HG03558 (cell line): ENCODE data around the gene SHCBP1L.
"Not testable (repeated sequence)": the region's sequence is repeated elsewhere in the genome, so short reads cannot be mapped to it uniquely, and the experiment has no call there.

Experiments
- ATAC-seq: cut with Tn5 transposase; IDR thresholded peaks from one replicate; pipeline ENCODE4 v1.9.1; 2021; ENCODE audit warnings: moderate number of reproducible peaks; ENCODE audit not compliant: unreplicated experiment; ENCODE audit errors: extremely low read depth

SHCBP1L gene

DNA sequence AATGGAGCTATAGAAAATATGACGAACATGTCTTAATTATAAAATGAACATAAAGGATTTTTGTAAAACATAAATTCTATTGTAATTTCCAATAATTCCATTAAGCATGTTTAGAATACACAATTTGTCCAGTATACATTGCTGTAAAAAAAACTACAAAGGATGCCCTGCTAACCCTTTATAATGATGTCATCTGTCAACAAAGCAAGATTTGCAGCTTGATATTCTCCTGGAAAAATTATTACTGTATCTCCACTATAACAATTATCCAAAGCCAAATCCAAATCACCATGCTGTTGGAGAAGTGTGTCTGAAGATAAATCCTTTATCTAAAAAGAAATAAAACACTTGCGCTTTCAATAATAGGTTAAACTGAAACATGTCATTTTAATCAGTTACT is 47.6 kb downstream of the SHCBP1L start:
- no peak for ATAC-seq

DNA sequence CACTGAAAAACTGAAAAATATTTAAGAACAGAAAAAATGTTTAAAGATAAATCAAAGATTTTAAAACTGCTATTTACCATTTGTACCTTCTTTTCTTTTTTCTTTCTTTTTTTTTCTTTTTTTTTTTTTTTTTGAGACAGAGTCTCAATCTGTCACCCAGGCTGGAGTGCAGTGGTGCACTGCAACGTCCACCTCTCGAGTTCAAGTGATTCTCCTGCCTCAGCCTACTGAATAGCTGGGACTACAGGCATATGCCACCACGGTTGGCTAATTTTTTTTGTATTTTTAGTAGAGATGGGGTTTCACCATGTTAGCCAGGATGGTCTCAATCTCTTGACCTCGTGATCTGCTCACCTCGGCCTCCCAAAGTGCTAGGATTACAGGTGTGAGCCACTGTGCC is 51.0 kb downstream of the SHCBP1L start:
- ATAC-seq: not testable (repeated sequence)

DNA sequence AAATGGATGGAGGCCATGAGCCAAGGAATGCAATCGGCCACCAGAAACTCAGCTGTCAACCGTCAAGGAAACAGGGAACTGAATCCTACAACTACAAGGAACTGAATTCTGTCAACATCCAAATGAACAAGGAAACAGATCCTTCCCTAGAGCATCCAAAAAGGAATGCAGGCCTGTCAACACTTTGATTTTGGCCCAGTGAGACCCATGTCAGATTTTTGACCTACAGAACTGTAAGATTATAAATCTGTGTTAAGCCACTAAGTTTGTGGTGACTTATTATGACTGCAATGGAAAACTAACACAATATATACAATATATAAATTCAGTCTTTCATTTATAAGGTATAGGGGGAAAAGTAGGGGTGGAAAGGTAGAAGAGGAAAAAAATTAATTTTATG is 55.3 kb downstream of the SHCBP1L start:
- no peak for ATAC-seq

DNA sequence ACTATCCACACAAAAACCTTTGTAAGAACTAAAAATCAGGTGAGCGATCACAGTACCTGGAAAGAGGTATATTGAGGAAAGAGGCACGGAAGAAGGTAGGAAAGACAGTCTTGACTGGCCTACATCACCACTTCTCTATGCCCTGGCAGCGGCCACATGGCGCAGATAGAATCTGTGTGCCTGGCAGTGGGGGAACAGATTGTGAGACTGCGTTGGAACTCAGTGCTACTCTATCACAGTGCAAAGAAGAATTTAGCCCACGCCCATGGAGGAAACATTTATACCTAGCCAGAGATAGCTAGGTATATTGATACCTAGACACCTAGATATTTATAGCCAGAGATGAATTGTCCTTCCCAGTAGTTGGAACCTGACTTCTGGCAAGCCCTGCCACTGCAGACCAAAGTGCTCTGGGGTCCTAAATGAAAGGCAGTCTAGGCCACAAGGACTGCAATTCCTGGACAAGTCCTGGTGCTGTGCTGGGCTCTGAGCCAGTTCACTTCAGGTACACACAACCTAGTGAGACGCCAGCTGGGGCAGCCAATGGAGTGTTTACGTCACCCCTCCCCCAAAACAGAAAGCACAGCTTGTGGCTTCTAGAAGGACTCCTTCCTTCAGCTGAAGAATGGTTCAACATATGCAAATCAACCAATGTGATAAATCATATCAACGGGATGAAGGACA is 61.9 kb downstream of the SHCBP1L start:
- ATAC-seq: no peak

DNA sequence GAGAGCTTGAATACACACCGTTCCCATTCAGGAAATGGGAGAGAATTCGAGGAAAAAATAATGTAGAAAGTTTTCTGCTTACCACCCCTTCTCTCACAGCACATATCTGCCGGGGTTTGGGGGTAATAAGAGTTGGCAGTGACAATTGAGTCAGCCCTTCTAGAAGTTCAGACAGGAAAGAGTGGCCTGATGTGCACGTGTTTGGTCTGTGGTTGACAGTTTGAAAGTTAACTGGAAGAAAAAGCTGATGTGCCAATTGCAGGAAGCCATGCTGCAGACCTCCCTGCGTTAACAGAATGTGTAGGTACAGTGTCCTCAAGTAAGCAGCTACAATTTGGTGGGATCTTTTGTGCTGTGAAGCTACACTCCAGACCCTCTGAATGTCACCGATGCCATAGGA is 63.0 kb downstream of the SHCBP1L start:
- ATAC-seq: no peak

DNA sequence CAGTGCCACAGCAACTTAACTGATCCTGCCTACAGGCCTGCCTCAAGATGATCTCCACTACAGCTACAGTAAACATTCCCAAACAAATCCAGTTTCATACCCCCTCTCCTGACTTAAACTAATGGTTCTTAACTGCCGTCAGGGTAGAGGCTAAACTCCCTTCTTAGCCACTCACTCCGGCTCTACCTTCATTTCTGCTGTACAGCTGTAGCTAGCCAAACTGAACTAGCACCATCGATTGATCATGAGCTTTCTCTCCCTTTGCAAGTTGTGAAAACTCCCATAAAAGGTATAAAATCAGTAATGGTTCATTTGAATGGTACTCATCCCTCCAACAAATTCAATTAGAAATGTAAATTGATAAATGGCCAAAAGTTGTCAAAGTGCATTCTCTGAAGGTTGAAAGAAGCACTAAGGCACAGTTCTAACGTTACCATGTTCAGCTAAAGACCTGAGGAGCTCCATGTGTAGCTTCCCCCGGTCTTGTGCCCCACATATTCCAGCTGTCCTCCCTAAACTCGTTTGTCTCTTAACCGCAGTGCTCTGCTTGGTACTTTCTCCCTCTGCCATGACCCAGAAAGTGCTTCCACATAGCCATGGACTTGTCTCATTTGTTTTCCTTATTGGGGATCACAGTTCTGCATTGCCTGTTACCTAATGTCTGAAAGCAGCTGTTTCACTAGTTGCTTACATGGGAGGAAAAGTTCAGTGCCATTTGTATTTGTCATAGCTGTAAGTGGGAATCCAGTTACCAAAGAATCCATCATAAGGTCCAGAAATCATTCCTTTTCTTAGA is 64.0 kb downstream of the SHCBP1L start:
- ATAC-seq: no peak

DNA sequence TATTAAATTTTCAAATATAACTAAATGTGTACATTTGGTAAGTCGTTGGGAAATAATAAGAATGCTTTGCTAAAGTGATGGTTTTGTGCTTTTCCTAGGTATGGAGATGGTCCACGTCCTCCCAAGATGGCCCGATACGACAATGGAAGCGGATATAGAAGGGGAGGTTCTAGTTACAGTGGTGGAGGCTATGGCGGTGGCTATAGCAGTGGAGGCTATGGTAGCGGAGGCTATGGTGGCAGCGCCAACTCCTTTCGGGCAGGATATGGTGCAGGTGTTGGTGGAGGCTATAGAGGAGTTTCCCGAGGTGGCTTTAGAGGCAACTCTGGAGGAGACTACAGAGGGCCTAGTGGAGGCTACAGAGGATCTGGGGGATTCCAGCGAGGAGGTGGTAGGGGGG is 66.0 kb downstream of the SHCBP1L start:
- no peak for ATAC-seq

DNA sequence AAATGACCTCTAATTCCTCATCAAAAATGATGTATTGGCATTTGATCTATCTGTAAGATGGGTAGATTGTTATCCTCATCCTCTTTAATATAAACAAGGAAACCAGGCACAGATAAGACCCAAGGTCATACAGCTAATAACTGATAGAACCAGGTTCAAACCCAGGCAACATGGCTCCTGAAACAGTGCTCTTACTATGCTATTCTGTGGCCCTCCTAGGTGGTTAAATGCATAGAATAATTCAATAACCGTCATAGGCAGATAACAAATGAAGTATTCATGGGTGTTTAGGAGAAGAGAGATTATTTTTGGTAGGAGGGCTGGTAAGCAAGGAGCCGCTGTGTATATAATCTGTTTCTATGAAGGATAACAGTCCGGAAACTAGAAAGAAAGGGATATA is 67.4 kb downstream of the SHCBP1L start:
- ATAC-seq: no peak

DNA sequence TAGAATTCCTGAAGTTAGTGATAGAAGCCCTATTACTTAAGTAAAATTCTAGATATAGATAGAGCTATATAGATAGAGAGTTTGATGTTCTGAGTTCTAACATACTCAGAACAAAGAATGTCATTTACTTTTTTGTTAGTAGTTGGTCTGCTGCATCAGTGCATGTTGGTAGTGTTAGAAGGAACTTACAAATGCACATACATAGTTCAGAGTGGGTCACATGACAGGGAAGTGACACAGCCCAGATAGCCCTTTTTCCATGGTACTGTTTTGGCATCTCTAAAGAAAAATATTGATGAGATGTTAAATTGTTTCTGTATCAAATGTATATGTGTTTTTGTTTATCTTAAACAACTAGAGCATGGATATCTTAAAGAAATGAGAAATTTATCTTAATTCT is 68.1 kb downstream of the SHCBP1L start:
- no peak for ATAC-seq

DNA sequence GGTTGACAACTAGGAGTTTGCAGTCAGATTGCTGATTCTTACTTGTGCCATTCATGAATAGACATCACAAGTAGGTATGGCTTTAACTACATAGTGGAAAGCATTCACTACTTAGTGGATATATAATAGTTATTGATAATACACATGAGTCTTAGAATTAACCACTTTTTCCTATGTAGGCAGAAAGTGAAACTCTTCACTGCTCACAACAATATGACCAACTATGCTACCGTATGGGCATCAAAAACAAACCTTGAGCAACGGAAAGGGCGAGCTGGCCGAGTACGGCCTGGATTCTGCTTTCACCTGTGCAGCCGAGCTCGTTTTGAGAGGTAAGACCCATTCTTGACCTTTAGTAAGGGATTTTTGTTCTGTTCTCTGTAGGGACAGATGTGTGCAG is 75.1 kb downstream of the SHCBP1L start:
- no peak for ATAC-seq

DNA sequence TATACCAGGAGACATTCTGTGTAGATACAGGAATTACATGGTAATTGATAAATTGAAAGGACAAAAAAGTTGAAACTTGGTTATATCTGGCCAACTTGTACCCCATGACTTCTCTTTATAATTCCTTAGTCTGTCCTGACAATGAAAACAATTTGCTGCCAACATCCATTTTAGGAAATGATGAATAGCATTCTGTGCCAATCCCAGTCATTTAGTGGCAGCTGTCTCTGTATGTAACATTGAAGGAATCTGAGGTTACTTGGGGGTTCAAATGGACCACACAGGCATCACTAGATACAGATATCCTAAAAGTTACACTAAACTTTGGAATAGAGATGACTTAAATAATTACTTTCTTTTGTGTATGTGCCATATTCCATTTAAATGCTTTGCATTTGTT is 75.6 kb downstream of the SHCBP1L start:
- no peak for ATAC-seq

DNA sequence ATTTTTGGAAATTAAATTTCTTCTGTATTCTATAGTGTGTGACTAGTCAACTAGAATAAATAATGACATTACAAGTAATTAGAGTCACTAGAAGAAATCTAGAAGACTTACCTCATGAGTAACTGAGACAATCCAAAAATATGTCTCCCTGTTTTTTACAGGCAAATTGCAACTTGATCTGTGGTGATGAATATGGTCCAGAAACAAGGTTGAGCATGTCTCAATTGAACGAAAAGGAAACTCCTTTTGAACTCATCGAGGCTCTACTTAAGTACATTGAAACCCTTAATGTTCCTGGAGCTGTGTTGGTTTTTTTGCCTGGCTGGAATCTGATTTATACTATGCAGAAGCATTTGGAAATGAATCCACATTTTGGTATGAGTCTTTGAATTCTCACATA is 77.1 kb downstream of the SHCBP1L start:
- ATAC-seq: no peak

DNA sequence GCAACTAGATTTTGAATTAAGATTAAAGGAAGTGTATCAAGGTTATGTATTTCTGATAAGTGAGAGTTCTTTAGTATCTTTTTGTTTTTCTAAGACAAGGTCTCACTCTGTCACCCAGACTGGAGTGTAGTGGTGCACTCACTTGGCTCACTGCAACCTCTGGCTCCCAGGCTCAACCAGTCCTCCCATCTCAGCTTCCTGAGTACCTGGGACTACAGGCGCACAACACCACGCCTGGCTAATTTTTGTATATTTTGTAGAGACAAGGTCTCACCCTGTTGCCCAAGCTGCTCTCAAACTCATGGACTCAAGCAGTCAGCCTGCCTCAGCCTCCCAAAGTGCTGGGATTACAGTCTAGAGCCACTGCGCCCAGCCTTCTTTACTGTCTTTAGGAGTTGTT is 80.1 kb downstream of the SHCBP1L start:
- ATAC-seq: no peak

DNA sequence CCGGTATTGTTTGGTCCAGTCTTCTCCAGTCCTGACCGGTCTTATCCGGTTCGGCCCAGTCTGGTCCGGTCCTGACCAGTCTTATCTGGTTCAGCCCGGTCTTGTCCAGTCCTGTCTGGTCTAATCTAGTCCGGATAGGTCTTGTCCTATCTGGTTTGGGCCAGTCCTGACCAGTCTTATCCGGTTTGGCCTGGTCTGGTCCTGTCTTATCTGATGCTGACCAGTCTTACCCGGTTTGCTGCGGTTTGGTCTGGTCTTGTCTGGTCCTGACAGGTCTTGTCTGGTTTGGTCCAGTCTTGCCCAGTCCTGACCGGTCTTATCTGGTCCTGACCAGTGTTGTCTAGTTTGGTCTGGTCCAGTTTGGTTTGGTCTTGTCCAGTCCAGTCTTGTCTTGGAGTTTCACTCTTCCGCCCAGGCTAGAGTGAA is 83.7 kb downstream of the SHCBP1L start:
- ATAC-seq: no peak

DNA sequence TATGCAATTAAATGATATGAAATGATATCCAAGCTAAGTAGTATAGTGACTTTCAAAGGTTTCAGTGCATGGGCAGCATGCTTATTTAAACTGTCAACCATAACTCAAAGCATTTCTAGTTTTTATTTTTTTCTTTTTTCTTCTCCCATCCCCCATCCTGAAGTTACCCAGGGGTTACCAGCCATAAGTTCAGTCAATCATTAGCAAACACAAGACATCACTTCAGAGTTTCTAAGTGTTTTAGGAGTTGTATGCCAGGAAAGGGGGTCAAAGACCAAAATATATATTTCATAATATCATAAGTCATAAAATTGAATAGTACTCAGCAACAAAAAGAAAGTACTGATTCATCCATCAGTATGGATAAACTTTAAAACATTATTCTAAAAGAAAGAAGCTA is 85.1 kb downstream of the SHCBP1L start:
- no peak for ATAC-seq

DNA sequence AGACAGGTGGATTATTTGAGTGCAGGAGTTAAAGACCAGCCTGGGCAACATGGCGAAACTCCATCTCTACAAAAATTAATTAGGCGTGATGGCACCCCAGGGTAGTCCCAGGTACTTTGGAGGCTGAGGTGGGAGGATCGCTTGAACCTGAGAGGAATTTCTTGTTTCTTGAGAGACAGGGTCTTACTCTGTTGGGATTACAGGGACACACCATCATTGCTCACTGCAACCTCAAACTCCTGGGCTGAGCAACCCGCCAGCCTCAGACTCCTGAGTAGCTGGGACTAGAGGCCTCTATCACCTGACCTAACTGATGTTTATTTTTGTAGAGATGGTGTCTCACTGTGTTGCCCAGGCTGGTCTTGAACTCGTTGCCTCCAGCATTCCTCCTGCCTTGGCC is 89.0 kb downstream of the SHCBP1L start:
- ATAC-seq: no peak

DNA sequence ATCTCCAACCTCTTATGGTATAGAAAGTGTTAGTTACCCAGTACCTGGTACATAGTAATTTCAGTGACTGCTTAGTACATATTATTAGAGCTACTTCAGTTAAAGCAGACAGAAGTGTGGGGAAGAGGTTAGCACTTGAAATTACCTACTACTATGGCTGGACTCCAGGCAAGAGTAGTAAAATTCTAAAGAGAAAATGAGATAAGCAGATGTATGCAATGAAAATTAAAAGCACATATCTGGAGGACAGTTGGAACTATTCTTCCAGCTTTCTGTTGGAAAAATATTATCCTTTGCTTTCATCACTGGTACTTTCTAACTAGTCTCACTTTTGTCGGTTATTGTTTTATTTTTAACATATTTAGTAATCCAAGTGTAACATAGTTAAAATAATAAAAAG is 90.1 kb downstream of the SHCBP1L start:
- no peak for ATAC-seq

DNA sequence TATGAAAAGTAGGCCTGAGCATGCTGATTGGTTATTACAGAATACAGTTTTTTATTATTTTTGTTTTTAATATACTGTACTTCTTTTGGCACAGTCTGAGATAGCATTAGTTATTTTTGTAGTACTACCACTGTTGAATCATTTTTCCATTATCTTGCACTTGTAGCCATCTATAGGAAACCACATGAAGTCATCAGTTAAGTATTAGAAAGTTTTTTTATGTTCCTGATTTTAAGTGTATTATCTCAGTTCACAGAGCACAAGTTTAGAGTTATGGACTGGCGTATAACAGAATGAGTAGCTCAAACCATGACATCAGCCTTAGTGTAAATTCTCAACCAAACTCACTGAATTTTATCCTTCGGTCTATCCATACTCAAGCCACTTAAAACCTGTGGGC is 91.0 kb downstream of the SHCBP1L start:
- no peak for ATAC-seq

DNA sequence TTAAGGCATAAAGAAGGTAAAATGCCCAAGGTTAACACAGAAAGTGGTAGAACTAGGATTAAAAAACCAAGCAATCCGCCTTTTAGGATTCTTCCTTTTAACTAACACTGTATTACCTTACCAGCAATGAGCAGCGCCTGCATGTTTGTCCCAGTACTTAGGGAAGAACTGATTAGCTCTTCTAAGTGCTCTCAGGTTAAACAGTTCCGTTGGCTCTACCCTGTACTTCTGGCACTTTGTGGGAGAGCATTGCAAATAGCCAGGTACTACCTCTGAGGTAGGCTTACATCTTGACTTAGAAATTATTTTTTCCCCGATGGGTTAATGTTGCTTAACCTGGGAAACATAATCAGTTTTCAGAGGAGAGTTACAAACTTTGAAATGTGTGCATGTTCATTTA is 92.3 kb downstream of the SHCBP1L start:
- ATAC-seq: no peak

DNA sequence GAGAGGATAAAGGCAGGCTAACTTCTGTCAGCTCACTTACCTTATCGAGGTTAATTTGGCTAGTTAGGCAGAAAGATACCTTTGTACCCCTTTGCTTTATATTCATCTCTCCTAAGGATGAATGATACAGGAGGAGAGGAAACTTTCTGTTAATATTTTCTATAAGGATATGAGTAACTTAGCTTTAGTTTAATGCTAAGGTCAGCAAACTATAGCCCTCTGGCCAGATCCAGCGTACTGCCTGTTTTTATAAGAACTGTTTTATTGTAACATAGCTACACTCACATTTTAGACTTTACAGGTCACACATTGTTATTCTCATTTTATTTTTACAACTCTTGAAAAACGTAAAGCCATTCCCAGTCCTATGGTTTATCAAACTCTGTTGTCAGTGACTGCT is 95.8 kb downstream of the SHCBP1L start:
- no peak for ATAC-seq

DNA sequence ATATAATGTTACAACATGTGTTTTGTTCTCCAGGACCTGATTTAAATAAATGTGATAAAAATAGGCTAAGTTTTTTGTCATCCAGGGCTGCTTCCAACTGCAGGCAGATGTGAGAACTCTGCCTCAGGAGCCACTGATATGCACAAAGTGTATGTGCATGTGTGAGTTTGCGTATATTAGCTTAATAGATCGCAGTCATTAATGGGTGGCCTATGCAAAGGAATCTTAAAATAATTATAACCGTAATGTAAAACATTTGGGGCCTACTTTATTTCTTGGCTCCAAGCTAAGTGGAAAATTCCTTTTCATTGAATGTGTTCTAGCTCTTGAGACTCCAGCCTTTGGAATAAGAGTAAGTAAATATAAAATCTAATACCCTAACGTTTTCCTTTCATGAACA is 97.1 kb downstream of the SHCBP1L start:
- ATAC-seq: no peak

DNA sequence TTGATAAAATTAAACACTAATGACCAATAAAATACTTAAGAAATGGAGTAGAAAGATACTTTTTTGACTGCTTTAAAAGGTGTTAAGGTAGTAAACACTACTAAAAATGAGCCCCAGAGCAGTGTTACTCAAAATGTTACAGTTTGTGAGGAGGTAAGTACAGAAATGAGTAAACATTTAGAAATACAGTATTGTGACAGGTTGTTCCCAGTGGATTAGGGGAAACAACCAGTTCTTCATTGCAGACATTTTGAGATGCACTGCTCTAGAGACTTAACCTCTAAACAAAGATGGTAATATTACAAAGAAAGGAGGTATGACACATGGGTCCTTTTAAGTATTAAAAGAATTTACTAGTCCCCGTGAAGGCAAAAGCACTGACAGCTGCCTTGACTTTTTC is 101.1 kb downstream of the SHCBP1L start:
- ATAC-seq: no peak
